GM19025 (cell line): Measurements from ENCODE around the gene NFATC1.

Experiments used
- ATAC-seq: cut with Tn5 transposase; IDR thresholded peaks from one replicate; pipeline ENCODE4 v1.9.1; 2021; ENCODE audit warnings: mild to moderate bottlenecking, low read depth, moderate library complexity; ENCODE audit not compliant: unreplicated experiment

The NFATC1 gene

DNA sequence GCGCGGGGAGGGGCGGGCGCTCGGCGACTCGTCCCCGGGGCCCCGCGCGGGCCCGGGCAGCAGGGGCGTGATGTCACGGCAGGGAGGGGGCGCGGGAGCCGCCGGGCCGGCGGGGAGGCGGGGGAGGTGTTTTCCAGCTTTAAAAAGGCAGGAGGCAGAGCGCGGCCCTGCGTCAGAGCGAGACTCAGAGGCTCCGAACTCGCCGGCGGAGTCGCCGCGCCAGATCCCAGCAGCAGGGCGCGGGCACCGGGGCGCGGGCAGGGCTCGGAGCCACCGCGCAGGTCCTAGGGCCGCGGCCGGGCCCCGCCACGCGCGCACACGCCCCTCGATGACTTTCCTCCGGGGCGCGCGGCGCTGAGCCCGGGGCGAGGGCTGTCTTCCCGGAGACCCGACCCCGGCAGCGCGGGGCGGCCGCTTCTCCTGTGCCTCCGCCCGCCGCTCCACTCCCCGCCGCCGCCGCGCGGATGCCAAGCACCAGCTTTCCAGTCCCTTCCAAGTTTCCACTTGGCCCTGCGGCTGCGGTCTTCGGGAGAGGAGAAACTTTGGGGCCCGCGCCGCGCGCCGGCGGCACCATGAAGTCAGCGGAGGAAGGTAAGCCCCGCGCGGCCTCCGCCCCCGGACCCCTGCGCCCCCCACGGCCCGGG is at the start of gene NFATC1:
NFATC1 (plus strand) TSS at position 170 of the 644 bp plus-strand sequence; CDS start at position 465, 295 bp downstream.
- no peak for ATAC-seq

DNA sequence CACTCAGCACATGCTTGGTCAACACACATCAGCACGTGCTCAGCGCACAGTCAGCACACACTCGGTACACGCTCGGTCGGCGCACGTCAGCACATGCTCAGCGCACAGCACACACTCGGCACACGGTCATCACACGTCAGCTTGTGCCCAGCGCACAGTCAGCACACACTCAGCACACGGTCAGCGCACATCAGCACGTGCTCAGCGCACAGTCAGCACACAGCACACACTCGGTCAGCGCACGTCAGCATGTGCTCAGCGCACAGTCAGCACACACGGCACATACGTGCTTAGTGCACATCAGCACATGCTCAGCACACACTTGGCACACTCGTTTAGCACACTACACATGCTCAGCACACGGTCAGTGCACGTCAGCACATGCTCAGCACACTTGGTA is 49.7 kb upstream of the NFATC1 start:
- ATAC-seq: no peak

DNA sequence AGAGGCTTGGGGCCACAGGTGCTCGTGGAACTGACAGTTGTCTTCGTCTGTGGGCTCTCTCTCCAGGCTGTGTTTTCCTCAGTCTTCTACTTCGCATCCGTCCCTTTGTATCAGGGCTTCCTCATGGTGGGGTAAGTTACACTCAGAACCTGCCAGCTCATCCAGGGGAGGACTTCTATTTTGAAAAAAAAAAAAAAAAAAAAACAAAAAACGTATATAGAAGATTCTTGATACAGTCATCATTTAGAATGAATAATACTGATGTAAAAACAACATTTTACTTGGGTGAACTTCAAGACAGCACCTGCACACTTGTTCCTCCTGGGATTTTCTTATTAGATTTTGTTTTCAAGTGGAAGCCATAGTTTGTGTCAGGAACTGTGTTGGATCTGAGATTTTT is 47.7 kb upstream of the NFATC1 start:
- no peak for ATAC-seq

DNA sequence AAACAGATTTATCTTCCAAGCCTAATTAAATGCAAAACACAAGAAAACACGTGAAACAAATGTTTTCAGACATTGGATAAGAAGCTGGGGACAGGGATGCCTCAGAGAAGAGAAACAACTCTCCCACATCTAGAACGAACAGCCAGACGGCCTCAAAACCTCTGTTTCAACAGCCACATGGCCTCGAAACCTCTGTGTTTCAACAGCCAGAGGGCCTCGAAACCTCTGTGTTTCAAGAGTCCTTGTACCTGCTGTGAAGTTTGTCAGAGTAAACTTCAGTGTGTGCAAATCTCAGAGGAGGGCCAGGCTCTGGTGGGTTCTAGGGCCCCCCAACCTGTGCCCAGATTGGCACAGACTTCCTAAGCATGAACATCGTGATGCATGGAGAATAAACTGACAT is 43.3 kb upstream of the NFATC1 start:
- no peak for ATAC-seq

DNA sequence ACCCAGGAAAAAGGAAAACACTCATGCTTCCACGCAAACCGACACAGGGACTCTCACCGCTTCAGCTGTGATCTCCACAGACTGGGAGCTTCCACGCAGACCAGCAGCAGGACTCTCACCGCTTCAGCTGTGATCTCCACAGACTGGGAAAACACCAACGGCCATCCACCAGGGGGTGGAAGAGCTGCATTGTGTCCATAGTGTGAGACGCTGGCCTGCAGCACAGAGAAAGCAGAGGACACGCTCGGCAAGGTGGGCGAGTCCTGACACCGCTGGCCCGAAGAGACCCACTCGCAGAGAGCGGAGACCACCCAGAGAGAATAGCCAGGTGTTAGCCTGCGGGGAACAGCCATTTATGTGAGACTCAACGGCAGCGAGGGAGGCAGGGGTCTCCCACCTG is 42.5 kb upstream of the NFATC1 start:
- ATAC-seq: no peak

DNA sequence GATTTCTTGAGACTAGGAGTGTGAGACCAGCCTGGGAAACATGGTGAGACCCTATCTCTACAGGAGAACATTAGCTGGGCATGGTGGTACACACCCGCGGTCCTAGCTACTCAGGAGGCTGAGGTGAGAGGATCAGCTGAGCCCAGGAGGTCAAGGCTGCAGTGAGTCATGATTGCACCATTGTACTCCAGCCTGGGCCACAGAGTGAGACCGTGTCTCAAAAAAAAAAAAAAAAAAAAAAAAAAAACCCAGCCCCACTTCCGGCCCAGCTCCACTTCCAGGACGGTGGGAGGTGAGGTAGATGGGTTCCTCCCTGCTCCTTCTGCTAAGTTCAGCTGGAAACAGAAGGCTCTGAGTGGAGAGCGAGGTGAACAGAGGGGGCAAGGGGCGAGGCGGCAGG is 41.4 kb upstream of the NFATC1 start:
- ATAC-seq: no peak

DNA sequence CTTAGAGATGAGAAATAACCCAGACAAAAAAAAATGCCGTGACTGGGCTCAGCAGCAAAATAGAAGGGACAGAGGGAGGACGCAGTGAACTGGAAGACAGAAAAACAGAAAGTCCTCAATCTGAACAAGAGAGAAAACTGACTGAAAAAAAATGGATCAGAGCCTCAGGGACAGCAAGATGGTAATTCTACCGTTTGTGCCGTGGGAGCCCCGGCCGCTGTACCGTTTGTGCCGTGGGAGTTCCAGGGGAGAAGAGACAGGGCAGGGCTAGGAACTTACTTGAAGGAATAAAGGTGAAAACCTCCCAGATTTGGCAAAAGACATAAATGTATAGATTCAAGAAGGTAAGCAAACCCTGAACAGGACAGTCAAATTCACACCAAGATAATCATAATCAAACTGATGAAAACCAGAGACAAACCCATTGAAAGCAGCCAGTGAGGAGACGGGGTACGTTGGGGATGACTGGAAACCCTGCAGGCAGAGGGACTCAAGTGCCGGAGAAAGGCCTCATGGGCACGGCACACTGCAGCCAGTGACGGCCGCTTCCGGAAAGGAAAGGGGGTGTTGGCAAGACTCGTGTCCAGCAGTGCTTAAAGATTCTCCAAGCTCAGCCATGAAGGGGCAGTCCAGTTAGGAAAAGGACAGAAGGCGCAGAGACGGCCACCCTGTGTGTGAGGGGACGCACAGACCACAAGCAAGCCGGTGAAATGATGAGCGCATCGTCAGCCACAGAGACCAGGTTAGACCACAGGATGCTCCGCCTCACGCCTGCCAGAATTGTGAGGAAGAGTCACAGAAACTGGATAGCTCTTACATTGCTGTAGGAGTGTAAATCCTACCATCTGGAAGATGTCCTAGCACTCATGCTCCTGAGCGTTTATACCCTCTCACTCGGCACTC is 40.0 kb upstream of the NFATC1 start:
- peak; percentile 38 for ATAC-seq

DNA sequence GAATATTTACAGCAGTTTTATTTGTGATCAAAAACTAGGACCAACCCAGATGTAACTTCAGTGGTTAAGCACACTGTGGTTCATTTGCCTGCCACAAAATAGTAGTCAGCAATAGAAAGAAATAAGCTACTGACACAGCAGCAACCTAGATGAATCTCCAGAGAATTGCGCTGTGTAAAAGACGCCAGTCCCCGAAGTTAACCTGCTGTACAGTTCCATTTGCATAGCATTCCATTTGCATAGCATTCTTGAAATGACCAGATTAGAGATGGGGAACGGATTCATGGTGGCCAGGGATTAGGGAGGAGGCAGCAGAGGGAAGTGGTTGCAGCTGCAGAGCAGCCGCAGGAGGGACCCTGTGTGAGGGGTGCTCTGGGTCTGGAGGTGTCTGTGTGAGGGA is 39.3 kb upstream of the NFATC1 start:
- ATAC-seq: peak; percentile 87

DNA sequence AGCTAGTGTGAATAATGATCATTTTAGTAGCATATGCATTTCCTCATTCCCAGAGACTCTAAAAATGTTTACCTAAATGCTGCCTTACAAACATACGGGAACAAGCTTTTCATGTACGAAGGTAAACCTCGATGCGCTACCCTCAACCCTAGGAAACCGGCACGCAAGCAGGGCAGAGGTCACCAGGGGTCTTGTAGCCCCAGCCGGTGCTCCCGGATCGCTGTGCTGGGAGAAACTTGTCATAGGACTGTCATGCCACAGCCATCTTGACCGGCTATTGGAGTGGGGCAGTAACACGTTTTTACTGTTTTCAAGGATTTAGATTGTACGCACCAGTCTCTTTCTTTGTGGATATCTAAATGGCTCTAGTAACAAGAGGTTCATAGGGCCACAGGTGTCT is 34.8 kb upstream of the NFATC1 start:
- ATAC-seq: no peak

DNA sequence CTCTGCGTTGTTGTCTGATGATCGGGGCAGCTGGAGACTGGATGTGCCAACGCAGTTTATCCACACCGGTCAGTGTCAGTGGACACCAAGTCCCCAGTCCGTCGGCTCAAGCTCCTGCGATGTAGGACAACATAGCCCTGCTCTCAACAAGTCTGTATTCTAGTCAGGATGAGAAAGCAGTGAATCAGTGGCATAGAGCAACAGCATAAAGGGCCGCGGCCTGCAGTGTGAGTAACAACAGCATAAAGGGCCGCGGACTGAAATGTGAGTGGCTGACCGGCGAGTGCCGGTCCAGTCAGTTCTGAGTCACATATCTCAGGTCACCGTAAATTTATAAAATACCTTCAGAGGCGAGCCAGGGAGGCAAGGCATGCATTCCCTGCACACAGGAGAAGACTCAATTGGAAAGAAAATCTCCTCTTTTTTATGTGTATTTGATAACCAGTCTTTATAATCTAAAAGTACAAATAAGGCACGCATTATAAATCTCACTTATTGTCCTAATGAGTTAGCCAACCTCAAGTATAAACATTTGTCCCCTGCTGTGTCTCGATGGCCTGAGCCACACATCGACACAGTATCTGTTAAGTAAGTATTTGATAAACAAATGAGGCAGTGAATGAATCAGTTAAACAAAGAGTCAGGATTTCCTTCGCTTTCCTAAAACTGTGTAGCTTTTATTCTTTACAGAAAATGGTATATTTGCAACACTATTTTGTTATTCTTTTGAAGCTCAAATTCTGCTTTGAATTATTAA is 33.8 kb upstream of the NFATC1 start:
- no peak for ATAC-seq

DNA sequence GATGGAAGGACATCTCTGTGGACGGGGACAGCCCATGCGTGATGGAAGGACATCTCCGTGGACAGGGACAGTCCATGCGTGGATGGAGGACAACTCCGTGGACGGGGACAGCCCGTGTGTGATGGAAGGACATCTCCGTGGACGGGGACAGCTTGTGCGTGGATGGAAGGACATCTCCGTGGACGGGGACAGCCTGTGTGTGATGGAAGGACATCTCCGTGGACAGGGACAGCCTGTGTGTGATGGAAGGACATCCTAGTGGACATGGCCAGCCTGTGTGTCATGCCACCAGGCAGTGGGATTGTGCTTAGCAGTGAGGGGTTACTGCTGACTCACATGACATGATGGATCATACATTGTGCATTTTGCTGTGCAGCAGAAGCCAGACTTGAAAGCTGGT is 30.0 kb upstream of the NFATC1 start:
- ATAC-seq: no peak

DNA sequence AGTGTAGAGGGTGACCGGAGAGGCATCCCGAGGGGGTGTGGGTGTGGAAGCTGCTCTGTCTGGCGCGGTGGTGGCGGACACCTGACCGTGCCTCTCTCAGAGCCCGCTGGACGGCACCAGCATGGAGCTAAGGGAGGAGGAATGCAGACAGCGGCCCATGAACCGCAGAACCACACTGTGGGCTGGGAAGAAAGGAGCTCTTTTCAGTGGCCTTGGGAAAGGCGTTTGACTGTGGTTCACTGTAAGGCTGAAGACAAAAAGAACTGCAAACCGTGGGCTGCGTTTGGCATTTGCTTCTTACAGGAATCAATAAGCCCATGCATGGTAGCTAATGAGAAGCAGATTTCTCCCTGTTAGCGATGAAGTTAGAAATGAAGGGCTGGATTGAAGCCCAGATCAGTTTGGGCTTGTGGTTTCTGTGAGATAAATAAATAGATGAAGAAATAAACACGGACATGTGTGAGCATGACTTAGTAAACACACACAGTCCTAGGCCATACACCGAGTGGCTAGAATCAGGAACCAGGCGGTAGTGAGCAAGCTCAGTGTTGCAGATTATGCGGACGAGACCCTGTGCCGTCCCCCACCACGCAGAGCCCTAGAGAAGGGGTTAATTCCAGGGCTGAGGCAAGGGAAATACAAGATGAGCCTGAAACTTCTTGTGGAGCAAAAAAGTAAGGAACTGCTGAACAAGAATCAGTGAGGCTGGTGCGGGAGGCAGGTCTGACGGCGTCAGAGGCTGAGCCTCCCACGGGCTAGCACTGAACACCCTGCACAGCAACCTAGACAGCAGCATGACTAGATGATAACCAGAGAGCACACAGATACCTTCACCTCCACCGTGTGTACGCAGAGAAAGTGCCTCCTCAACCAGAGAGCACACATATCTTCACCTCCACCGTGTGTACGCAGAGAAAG is 29.3 kb upstream of the NFATC1 start:
- no peak for ATAC-seq

DNA sequence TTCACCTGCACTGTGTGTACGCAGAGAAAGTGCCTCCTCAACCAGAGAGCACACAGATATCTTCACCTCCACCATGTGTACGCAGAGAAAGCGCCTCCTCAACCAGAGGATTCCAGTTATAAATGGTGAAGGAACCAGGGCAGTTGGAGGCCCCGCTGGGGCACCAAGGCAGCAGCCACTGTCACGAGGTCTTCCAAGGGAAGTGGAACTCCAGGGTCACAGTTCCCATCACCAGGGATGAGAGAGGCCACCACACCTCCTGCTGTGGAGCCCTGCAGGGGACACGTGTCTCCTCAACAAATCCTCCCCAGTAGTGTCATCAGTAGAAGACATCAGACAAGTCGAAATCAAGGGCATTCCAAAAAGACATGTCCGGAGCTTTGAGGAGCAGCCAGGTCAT is 28.2 kb upstream of the NFATC1 start:
- no peak for ATAC-seq

DNA sequence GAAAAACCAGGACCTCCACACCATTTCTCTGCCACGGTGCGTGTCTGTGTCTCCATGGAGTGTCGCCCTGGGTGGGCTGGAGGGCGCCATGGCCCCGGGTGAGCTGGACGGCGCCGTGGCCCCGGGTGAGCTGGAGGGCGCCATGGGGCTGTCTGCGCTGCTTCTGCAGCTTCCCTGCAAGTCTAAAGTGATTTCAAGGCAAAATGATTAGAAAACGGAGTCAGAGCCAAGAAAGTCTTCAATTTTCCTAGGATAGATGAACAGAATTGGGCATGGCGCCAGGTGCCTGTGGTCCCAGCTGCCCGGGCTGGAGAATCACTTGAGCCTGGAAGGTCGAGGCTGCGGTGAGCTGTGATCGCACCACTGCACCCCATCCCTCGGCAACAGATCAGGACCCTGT is 27.7 kb upstream of the NFATC1 start:
- ATAC-seq: no peak

DNA sequence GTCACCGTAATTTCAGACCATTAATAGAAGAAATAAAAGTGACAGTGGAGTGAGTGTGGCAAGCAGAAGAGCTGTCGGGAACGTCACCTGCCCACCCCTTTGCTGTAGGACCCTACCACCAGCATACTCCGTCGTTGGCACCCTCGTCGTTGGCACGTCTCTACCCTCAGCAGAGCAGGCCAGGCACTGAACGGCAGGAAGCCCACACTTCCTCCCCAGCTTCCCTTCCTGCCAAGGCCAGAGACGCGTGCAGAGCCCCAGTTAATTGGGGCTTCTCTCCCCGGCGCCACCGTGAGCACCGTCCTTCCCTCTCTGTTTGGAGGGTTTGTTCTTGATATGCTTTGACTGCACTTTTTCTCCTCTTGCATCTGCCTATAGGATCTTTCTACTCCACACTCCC is 27.0 kb upstream of the NFATC1 start:
- no peak for ATAC-seq

DNA sequence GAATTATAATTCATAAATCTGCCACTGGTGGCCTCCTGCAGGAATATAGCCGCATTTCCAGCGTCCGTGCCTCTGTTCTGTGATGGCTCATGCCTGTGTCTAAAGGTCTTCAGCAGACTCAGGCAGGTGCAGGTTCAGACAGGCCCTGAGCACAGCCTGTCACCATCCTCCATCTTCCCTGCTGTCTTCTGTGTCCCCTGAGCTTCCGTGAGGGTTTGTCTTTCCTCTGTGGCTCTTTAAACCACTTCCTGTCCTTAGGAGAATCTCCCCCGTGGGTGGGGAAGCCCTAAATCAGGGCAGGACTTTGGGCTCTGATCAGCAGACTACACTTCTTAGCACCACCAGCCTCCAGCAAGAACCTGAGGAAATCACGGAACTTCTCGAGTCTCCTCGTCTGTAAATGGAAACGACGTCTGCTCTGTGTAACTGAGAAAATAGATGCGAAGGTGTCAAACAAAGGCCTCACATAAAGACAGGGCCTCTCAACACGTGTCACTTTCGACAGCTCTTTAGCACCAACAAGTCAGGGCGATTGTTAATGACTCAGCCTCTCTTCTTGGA is 24.1 kb upstream of the NFATC1 start:
- ATAC-seq: no peak

DNA sequence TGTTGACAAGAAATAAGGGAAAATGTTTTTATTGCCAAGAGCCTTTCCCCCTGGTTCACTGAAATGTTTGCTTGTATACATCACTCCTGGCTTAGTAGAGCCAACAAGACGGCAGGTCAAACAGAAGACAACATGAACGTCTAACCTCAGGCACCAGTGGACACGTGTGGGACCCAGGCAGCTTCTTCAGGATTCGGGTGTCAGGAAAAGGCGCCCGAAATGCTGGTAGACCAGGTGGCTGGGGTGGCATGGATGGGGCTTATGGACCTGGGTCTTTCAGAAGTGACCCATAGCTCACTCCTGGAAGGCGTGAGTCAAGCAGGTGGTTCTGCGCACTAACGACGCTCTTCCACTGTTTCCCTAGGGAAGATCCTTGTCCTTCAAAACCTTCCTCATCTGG is 23.3 kb upstream of the NFATC1 start:
- no peak for ATAC-seq

DNA sequence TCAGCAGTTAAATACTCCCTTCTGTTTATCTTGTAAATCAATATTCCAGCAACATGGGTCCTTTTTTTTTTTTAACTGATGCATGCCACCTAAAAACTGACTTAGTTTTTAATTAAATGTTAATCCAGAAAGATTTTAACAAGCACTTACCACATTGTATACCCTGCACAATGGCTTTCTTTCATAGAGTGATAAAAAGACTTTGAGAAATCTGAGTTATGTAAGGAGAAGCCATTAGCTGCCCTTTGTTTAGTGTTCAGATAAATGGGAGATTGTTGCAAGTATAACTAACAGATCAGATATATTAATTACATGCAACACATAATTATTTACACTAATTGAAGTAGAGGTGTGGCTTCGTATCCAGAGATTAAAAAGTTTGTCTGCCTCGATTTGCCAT is 22.7 kb upstream of the NFATC1 start:
- no peak for ATAC-seq

DNA sequence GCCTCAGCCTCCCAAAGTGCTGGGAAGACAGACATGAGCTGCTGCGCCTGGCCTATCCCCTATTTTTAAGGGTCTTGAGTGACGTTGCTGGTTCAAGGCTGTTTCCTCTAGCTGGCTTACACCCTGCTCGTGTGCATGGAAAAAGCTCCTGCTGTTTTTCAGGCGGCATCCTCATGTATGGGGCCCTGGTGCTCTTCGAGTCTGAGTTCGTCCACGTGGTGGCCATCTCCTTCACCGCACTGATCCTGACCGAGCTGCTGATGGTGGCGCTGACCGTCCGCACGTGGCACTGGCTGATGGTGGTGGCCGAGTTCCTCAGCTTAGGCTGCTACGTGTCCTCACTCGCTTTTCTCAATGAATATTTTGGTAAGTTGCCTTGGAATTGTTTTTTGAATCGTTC is 22.0 kb upstream of the NFATC1 start:
- no peak for ATAC-seq
